Hematopoietic multipotent progenitor cell treated with erythropoietin and hydrocortisone succinate and interleukin-3 and kit ligand, for 4 days (in vitro differentiated cells): ENCODE results near the gene GRPR.
"Not testable (repeated sequence)": the region's sequence is repeated elsewhere in the genome, so short reads cannot be mapped to it uniquely, and the experiment has no call there.

Source experiments
- DNase-seq: peaks from one replicate; pipeline ENCODE4 v3.0.0-alpha.2; 2015

The GRPR gene

DNA sequence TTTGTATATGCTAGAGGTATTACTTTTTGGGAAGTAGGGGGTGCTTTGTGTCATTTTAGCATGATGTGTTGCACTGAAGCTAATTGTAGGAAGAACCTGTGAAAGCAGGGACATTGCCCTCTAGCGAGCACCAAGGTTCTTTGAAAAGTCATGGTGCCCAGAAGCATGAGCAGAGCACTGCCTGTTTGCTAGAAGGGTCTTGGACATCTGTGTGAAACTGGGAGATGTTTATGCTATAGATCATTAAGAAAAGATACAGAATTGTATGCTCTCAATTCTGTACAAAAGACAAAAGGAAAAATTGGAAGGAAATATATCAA is 14.7 kb downstream of the GRPR start:
- peak; percentile 29 for DNase-seq

DNA sequence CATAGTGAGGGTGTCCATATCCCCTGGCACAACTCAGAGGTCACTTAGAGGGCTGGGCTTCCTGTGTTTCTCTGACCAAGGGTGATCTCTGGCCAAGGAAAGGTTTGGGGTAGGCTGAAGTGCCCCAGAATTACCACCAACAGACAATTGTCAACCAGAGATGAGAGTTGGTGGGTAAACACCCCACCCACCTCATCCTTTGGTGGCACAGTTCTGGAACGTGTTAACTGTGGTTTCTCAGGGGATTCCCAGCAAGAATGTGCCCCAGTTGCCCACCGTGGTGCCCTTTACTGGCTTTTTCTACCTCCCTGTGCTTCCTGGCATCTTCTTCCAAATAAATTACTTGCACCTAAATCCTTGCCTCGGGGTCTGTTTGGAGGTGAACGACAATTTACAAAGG is 17.1 kb downstream of the GRPR start:
- DNase-seq = no peak

DNA sequence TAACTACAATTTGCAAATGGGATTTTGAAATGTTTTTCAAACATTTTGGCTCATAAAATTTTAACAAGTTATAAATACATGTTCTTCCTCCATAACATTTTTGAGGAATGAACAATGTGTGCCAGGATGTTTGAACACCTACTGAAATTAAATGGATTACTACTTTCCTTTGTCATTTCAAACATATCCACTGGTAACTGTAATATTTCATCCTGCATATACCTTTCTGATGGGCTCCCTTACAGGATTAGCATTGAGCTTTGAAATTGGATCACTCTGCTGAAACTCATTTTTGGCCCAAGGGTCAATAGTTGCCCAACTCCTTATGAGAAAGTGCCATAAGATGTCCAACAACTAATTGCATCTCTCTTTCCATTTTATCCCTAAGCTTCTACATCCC is 17.6 kb downstream of the GRPR start:
- no peak for DNase-seq

DNA sequence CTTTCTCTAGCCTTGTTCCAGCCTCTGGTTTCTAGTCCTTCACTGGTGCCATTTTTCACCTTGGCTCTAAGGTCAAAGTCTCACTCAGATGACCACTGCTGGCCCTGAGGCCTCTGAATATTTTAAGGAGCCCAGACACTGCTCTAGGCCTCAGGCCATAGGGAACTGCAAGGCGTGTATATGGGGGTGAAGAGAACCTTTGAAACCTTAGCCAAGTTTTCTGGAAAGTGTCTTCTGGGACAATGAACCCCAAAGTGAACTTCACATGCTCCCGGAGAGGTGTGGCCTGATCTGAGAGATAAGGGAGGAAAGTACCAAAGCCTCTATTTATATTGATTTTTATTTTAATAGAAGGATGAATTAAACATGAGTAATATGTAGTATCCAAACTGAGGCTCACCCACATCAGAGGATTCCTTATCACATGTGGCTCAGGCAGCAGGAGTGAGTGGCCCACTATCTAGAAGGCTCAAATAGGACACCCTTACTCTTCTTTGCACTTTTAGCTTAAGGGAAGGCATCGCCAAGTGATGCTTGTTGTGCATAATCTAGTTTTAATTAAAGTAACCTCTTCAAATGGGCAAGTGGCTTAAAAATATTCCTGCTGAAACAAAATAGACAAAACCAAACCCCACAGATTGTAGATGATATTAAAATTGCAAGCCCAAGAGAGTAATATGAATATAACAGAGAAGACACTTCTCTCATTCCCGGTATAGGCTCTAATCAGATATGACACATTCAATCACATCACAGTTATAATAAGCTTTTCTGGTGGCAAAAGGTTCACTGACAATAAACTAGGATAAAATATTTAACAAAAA is 18.3 kb downstream of the GRPR start:
- DNase-seq = no peak

DNA sequence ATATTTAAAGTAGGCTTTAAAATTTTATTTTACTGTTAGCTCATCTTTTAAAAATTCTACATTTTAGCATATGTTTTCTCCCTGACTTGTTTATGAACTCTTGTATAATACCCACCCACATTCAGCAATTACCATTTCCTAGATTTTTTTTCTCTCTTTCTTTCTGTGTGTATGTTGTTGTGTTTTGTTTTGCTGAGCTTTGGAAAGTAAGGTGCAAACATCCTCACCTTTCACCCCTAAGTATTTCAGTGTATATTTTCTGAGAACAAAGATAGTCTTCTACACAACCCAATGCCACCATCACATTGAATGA is 18.8 kb downstream of the GRPR start:
- no peak for DNase-seq

DNA sequence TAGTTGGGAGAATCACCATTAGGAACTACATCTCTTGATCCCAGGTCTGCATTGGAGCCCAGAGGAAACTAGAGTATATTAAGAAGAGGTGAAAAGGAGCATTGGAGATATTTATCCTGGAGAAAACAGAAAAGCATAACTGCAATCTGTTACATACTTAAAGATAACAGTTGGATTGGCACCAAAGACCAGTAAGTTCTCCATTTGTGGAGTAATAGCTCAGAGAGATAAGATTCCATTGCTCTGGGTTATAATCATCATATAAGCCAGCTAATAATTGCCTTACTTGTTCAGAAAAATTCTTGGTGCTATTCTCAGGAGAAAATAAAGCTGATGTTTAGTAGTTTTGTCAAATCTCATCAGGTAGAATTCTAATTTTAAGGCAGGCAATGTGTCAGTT is 20.6 kb downstream of the GRPR start:
- no peak for DNase-seq

DNA sequence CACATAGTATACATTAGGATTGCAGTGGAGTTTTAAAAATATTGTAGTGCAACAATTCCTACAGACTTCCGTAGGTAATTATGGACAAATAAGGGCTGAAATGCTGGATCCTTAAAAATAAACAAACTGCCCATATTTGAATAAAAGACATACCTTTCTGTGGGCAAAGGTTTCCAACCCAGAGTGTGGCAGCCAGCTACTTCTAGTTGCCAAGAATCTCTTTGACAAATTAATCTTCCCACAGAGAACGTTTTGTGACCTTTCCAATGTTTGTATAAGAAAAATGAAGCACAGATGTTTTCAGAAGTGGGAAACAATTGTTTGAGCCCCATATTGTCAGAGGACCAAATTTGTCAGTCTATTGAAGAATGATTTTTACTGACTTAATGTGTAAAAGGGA is 21.1 kb downstream of the GRPR start:
- no peak for DNase-seq

DNA sequence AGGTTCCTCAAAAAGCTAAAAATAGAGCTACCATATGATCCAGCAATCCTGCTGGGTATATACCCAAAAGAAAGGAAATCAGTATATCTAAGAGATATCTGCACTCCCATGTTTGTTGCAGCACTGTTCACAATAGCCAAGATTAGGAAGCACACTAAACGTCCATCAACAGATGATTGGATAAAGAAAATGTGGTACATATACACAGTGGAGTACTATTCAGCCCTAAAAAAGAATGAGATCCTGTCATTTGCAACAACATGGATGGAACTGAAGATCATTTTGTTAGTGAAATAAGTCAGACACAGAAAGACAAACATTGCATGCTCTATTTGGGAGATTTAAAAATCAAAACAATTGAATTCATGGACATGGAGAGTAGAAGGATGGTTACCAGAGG is 21.7 kb downstream of the GRPR start:
- DNase-seq = not testable (repeated sequence)

DNA sequence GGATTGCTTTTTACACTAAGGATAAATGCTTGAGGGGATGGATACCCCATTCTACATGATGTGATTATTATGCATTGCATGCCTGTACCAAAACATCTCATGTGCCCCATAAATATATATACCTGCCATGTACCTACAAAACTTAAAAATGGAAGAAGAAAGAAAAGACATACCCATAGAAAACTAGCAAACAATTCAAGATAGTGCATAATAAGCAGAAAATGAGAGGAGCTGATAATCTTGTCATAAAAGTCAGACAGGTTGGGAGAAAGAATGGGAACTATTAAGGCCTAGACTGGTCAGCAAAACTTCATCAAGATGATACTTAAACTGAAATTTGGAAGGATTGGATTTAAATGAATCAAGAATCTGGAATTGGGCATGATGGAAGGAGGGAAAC is 22.3 kb downstream of the GRPR start:
- DNase-seq = no peak

DNA sequence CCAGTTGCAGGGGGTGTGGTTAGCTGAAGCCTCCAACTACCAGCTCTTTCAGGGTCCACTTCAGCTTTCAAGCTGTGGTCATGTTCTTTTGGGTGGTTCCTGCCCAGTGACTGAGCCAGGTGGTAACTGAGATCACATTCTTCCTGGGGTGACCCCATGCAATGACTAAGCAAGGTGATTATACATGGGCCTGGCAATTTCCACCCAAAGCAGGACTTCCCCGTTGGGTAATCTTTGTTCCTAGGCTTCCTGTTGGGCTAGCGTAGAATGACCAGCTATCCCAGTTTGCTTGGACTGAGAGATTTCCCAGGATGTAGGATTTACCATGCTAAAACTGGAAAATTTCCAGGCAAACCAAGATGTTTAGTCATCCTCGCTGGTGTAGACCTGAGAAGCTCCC is 25.5 kb downstream of the GRPR start:
- DNase-seq = no peak

DNA sequence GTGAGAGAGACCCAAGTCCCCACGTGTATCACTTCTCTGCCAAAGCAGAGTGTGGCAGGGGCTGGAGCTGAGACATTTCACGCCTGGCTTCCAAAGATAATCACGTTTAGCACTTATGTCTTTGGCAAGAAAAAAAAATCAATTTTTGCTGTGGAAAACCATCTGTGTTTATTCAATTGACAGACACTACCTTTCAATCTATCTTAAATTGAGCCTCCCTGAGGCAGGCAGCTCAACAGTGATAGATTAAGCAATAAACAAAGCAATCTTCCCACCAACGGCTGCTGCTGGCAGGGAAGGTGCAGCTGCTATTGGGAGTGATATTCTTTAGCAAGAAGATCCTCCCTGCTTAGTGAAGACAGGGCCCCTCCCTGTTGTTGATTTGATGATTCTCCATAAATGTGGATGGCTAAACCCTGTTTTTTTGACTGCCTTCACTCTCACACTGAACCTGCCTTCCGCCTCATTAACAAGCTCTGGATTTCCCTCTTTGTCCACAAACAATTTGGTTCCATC is 32.3 kb downstream of the GRPR start:
- no peak for DNase-seq

DNA sequence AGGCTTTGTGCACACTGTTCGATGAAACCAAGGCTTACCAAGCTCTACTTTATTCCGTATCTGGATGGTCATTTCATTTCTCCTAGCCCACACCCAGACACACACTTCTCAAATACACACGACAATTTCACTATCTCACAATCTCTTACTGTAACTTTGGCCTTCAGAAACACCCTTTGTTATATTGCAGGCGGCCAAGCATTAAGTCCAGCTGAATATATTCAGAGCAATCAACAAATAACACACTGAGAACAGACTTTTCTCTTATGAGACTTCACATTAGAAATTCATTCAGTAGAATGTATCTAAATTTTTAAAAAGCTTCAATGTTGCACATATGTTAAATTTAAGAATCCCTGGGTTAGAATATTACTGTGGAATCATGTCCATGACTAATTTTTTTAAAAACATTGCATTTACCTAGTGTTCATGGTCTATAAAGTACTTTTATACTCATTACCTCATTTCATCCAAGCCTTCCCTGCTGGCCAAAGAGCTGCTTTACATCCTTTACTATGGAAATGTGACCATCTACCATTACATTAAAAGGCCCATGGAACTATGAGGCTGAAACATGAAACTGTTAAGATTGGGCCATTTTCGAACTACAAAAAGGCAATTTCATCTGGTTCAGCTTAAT is 33.4 kb downstream of the GRPR start:
- DNase-seq = no peak

DNA sequence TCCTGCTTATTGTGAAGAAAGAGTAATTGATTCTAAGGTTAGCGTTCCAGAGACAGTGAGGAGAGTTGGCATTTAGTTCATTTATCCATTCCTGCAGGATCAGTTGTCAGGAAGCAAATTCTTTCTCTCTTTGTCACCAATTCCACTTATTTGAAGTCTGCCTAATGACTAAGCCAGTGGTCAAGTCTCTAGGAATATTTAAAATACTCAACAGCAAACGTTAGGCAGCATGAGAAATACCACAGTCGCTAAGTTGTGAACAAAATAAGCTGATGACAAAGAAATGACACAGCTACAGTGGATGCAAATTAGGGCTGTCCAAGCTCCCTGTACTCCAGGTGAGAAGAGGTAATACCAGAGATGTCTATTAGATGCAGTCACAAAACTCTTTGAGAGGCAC is 37.4 kb downstream of the GRPR start:
- no peak for DNase-seq

DNA sequence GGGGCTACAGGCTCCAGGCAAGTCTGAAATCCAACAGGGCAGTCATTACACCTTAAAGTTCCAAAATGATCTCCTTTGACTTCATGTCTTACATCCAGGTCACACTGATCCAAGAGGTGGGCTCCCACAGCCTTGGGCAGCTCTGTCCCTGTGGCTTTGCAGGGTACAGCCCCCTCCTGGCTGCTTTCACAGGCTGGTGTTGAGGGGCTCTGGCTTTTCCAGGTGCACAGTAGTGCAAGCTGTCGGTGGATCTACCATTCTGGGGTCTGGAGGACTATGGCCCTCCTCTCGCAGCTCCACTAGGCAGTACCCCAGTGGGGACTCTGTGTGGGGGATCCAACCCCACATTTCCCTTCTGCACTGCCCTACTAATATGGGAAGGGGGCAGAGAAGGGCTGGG is 37.8 kb downstream of the GRPR start:
- DNase-seq = not testable (repeated sequence)

DNA sequence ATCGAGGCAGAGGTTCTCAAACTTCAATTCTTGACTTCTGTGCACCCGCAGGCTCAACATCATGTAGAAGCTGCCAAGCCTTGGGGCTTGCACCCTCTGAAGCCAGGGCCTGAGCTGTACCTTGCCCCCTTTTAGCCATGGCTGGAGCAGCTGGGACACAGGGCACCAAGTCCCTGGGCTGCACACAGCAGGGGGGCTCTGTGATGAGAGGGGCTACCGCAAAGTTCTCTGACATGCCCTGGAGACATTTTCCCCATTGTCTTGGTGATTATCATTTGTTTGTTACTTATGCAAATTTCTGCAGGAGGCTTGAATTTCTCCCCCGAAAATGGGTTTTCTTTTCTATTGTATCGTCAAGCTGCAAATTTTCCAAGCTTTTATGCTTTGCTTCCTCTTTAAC is 39.0 kb downstream of the GRPR start:
- no peak for DNase-seq

DNA sequence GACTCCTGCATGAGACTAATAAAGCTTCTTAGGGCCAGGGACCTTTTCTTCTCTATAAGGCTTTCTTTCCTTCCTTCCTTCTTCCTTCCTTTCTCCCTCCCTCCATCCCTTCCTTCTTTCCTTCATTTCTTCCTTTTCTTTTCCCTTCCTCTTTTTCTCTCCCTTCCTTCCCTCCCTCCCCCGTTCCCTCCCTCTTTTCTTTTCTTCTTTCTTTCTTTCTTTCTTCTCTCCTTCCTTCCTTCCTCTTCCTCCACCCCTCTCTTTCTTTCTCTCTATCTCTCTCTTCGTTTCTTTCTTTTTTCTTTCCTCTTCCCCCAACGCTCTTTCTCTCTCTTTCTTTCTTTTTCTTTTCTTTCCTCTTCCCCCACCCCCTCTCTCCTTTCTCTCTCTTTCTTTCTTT is 41.4 kb downstream of the GRPR start:
- DNase-seq = no peak

DNA sequence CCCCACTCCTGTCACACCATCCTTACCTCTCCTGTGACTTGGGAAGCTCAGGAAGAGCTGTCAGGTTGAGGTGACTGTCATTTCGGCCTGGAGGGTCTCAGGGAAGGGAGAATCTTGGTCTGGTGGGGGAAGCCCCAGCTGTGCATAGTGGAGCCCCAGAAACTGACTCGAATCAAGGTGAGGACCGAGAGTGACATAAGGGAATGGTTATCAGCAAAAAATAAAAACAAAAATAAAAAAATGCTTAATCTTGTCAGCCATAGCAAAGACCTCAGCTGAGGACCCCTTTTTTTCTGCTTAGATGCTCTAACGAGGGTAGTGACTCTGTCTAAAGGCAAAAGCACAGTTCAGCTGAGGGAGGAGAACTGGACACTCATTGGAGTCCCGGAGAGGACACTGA is 43.8 kb downstream of the GRPR start, which contains the start of gene MAGEB17:
Gene MAGEB17, plus strand, starts transcription at position 301 of the 400 bp plus-strand sequence. CDS start 2,902 bp downstream, outside the sequence.
- no peak for DNase-seq

DNA sequence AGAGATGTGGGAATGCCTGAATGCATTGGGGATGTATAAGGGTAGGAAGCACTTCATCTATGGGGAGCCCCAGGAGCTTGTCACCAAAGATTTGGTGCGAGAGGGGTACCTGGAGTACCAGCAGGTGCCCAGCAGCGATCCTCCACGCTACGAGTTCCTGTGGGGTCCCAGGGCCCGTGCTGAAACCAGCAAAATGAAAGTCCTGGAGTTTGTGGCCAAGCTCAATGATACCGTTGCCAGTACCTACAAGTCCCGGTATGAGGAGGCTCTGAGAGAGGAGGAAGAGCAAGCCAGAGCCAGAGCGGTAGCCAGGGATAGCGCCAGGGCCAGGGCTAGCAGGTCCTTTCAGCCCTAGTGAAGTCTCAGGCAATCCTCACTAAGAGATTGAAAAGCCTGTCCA is 47.7 kb downstream of the GRPR start:
- no peak for DNase-seq

DNA sequence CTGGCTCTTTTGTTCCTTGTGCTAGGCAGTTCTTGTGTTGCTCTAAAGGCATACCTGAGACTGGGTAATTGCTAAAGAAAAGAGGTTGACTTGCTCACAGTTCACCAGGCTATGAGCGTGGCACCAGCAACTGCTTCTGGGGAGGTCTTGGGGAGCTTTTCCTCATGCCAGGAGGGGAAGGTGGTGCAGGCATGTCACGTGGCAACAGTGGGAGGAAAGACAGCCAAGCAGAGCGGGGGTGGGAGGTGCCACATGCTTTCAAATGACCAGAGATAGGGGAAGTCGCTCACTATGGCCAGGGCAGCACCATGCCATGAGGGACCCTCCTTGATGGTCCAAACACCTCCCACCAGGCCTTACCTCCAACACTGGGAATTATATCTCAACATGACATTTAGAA is 48.6 kb downstream of the GRPR start:
- DNase-seq = no peak

DNA sequence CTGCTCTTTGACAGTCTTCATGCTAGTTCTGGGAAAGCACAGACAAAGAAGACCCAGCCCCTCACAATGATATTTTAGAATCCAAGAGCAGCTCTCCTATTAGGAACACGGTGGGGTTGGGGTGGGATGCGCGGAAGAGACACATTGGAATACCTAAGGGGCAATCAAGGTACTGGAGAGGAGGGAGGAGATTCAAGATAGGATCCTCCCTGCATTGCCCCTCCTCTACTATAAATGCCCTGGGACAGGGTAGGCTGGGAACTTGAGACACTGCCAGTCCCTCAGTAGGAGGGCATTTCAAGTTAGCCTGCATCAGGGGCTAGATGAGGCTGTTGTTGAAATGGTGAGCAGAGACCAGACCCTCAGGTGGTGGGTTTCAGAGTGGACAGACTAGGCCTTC is 49.0 kb downstream of the GRPR start:
- no peak for DNase-seq

DNA sequence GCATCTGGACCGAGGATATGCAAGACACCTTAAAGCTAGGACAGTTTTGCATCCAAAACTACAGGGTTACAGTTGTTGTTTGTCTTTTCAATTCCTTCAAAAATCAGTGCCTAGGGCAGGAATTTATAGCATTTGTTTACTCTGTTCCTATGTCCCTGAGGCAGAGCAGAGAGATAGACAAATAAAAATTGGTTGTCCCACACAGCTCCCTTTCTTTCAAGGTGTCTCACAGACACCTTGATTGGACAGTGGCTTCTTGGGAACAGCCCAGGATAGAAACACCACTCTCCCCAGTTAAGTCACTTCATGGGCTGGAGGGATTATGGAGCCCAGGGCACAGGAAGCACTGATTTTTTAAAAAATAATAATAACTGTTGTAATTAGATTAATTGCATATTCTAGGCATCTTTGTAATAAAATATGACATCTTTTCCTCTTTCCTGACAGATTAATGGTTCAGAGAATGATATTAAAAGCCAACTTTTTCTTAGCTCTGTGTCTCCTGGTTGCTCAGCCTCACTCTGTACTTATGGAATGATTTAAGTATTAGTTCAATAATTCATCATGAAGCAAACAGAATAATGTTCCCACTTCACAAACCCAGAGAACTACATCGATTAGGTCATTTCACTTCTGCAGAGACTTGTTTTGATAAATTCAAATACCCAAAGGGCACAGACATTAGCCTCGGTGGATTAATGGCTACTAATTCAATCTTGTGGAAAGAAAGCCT is 52.1 kb downstream of the GRPR start:
- DNase-seq = no peak

DNA sequence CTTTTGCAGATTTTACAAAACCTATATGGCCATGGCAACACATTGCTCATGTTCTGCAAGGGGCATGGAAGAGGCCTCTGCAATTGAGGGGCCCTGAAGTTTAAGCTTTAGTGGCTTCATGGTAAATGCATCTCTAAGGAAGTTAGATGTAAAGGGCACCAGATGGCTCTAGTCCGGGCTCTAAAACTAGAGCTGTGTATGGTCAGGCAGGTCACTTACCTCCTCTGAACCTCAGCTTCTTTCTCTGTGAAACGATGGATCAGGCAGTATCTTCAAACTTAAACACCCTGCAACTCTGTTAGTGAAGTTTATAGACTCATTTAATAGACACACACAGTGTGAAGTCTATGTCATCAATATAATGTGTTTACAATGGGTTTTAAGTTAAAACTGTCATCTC is 53.9 kb downstream of the GRPR start:
- DNase-seq = no peak

DNA sequence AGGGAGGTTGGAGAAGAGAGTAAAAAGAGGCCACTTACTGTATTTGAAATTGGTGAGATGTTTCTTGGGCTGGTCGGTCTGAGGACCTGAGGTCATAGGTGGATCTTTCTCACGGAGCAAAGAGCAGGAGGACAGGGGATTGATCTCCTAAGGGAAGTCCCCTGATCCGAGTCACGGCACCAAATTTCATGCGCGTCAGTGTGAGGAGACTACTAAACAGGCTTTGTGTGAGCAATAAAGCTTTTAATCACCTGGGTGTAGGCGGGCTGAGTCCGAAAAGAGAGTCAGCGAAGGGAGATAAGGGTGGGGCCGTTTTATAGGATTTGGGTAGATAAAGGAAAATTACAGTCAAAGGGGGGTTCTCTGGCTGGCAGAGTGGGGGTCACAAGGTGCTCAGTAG is 60.5 kb downstream of the GRPR start:
- not testable (repeated sequence) for DNase-seq

DNA sequence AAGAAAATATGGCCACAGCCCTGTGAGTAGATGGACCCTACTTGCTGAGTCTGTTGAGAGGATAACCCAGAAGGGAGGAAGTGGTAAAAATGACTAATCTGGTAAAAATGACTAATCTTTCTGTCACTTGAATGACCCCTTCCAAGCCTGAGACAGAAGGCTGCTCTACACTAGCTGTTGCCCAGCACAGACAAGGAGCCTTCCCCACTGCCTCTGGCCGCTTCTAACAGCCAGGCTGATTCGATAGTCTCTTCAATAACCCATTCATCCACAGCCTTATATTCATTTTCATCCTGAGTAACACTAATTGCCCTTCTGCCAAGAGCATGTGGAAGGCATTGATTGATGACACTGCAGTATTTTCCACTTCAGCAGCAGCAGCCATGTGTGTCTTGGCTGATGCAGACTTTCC is 62.4 kb downstream of the GRPR start:
- DNase-seq = peak; percentile 37
